Endometrial microvascular endothelial cells (primary cell): ENCODE data around the gene LANCL2. TPM values are rescaled to one million over a fixed set of nuclear protein-coding genes. Genes with fewer than 3 reads are reported as not detected.

Experiments
- in situ Hi-C: cut with HindIII; loops from 2 replicates; pipeline ENCODE4 v1.10.0; 2017; ENCODE audit warnings: low sequenced_read_pairs, low pct_unique_long_range_greater_than_20kb; ENCODE audit errors: inconsistent ontology term
- total RNA-seq: library from RNA; depleted of rRNA; stranded (reverse); fragments of >200 nt; gene quantifications from one replicate; pipeline ENCODE4 v1.2.3, GENCODE V29; 2015; ENCODE audit errors: inconsistent ontology term

LANCL2 gene
- total RNA-seq, 1 donor from 2014 or later: 21.8 TPM

GRCh38 chr7:55387062-55387965 lies 22.2 kb downstream of the LANCL2 start:
- in situ Hi-C loops: no loop called here

- in situ Hi-C loops: no loop called here
Measured at GRCh38 chr7:55396233-55396785, 31.2 kb downstream of the LANCL2 start.

GRCh38 chr7:55397617-55398016 lies 32.5 kb downstream of the LANCL2 start:
- in situ Hi-C loops: no loop called here

- in situ Hi-C loops: loop anchor here (25.0 kb wide), 2 partner anchors 138 to 162 kb away; partner anchors contain the start of gene VOPP1
Measured at GRCh38 chr7:55400191-55400590, 35.1 kb downstream of the LANCL2 start.

GRCh38 chr7:55402506-55402905 lies 37.4 kb downstream of the LANCL2 start:
- in situ Hi-C loops: loop anchor here (25.0 kb wide), 2 partner anchors 140 to 160 kb away; partner anchors contain the start of gene VOPP1

- in situ Hi-C loops: loop anchor here (25.0 kb wide), 2 partner anchors 144 to 156 kb away; partner anchors contain the start of gene VOPP1
Measured at GRCh38 chr7:55405856-55406541, 40.9 kb downstream of the LANCL2 start.

- in situ Hi-C loops: loop anchor here (25.0 kb wide), 2 partner anchors 147 to 153 kb away; partner anchors contain the start of gene VOPP1
Measured at GRCh38 chr7:55409482-55410225, 44.5 kb downstream of the LANCL2 start.

- in situ Hi-C loops: loop anchor here (25.0 kb wide), 2 partner anchors 148 to 152 kb away; partner anchors contain the start of gene VOPP1
Measured at GRCh38 chr7:55410667-55411239, 45.6 kb downstream of the LANCL2 start.

GRCh38 chr7:55411844-55412243 lies 46.7 kb downstream of the LANCL2 start:
- in situ Hi-C loops: loop anchor here (25.0 kb wide), 2 partner anchors 150 kb away; partner anchors contain the start of gene VOPP1

- in situ Hi-C loops: loop anchor here (25.0 kb wide), 2 partner anchors 149 to 151 kb away; partner anchors contain the start of gene VOPP1
Measured at GRCh38 chr7:55413442-55413841, 48.3 kb downstream of the LANCL2 start.

GRCh38 chr7:55415173-55415778 lies 50.1 kb downstream of the LANCL2 start:
- in situ Hi-C loops: loop anchor here (25.0 kb wide), 2 partner anchors 147 to 153 kb away; partner anchors contain the start of gene VOPP1

- in situ Hi-C loops: loop anchor here (25.0 kb wide), 2 partner anchors 145 to 155 kb away; partner anchors contain the start of gene VOPP1
Measured at GRCh38 chr7:55417456-55417855, 52.3 kb downstream of the LANCL2 start.

- in situ Hi-C loops: loop anchor here (25.0 kb wide), 2 partner anchors 142 to 158 kb away; partner anchors contain the start of gene VOPP1
Measured at GRCh38 chr7:55420530-55420929, 55.4 kb downstream of the LANCL2 start.

- in situ Hi-C loops: loop anchor here (25.0 kb wide), 2 partner anchors 139 to 161 kb away; partner anchors contain the start of gene VOPP1
Measured at GRCh38 chr7:55423277-55423711, 58.2 kb downstream of the LANCL2 start.

GRCh38 chr7:55423891-55424290 lies 58.8 kb downstream of the LANCL2 start:
- in situ Hi-C loops: loop anchor here (25.0 kb wide), 2 partner anchors 138 to 162 kb away; partner anchors contain the start of gene VOPP1

GRCh38 chr7:55425141-55425752 lies 60.1 kb downstream of the LANCL2 start:
- in situ Hi-C loops: no loop called here

GRCh38 chr7:55426676-55427075 lies 61.5 kb downstream of the LANCL2 start:
- in situ Hi-C loops: no loop called here
